C4-2B (cell line): Measurements from ENCODE around the gene JADE1.

ENCODE experiments used
- CTCF ChIP-seq: fragments of 450-650 bp; conservative IDR thresholded peaks from 2 replicates; pipeline ENCODE4 v1.5.1; 2017; ENCODE audit warnings: mild to moderate bottlenecking
- ZFX ChIP-seq: fragments of 450-650 bp; IDR thresholded peaks from 2 replicates; pipeline ENCODE4 v1.6.1; 2017

- no peak for TF ChIP-seq CTCF
- TF ChIP-seq ZFX: no peak
These were observed 34.0 kb upstream of the JADE1 start for GRCh38 chr4:128775477-128775876.
